Astrocyte (in vitro differentiated cells and primary cell): ENCODE measurements around the gene GLT1D1.

Experiments
- CTCF ChIP-seq: IDR thresholded peaks from 2 replicates; pipeline ENCODE4 v1.5.1; 2011; ENCODE audit warnings: low read depth, mild to moderate bottlenecking, inconsistent platforms, low read length, moderate library complexity; ENCODE audit not compliant: insufficient read depth
- EZH2 ChIP-seq: IDR thresholded peaks from 2 replicates; pipeline ENCODE4 v1.6.1; 2012; ENCODE audit warnings: mild to moderate bottlenecking, low read length, inconsistent platforms; ENCODE audit not compliant: insufficient read depth

- TF ChIP-seq CTCF (no peak), EZH2 (no peak)
Observed at GRCh38 chr12:128820723-128821432, 32.4 kb upstream of the GLT1D1 start.
